Mesendoderm (in vitro differentiated cells): Measurements from ENCODE around the gene IL17RC.

Source experiments
- DNase-seq: peaks from one replicate; pipeline ENCODE4 v3.0.0; 2013
- H2AK5ac ChIP-seq: 2 replicates; pipeline ENCODE4 v1.6.1; 2013; ENCODE audit warnings: low read length, inconsistent platforms
- H2BK120ac ChIP-seq: 2 replicates; pipeline ENCODE4 v1.6.1; 2013; ENCODE audit warnings: low read depth, mild to moderate bottlenecking, low read length, moderate library complexity, mixed read lengths
- H2BK15ac ChIP-seq: replicated peaks from 2 replicates; pipeline ENCODE4 v1.6.1; 2013; ENCODE audit warnings: low read depth, mild to moderate bottlenecking, moderate library complexity
- H2BK5ac ChIP-seq: 2 replicates; pipeline ENCODE4 v1.6.1; 2013; ENCODE audit warnings: low read length, inconsistent platforms
- H3K18ac ChIP-seq: 2 replicates; pipeline ENCODE4 v1.6.1; 2013; ENCODE audit warnings: mild to moderate bottlenecking, low read length, mixed read lengths
- H3K23ac ChIP-seq: one replicate; pipeline ENCODE4 v1.6.1; 2013; ENCODE audit warnings: low read length
- H3K27ac ChIP-seq: 2 replicates; pipeline ENCODE4 v1.5.1; 2013; ENCODE audit warnings: low read depth, mild to moderate bottlenecking, inconsistent platforms, low read length, moderate library complexity
- H3K27me3 ChIP-seq: 2 replicates; pipeline ENCODE4 v1.6.1; 2013; ENCODE audit warnings: low read length, control low read depth, mild to moderate bottlenecking, inconsistent platforms; ENCODE audit not compliant: insufficient read depth, poor library complexity
- H3K36me3 ChIP-seq: 2 replicates; pipeline ENCODE4 v1.6.1; 2013; ENCODE audit warnings: low read length, inconsistent platforms; ENCODE audit not compliant: control insufficient read depth, insufficient read depth
- H3K4ac ChIP-seq: one replicate; pipeline ENCODE4 v1.6.1; 2013; ENCODE audit warnings: low read depth, mild to moderate bottlenecking, low read length, moderate library complexity
- H3K4me1 ChIP-seq: 2 replicates; pipeline ENCODE4 v1.6.1; 2013; ENCODE audit warnings: low read depth, low read length, inconsistent platforms; ENCODE audit not compliant: control insufficient read depth
- H3K4me2 ChIP-seq: 2 replicates; pipeline ENCODE4 v1.6.1; 2013; ENCODE audit warnings: low read length
- H3K4me3 ChIP-seq: 2 replicates; pipeline ENCODE4 v1.5.1; 2013; ENCODE audit warnings: mild to moderate bottlenecking, low read length
- H3K56ac ChIP-seq: one replicate; pipeline ENCODE4 v1.6.1; 2013; ENCODE audit warnings: low read length
- H3K79me1 ChIP-seq: 2 replicates; pipeline ENCODE4 v1.6.1; 2013; ENCODE audit warnings: low read length, inconsistent platforms
- H3K79me2 ChIP-seq: 2 replicates; pipeline ENCODE4 v1.6.1; 2013; ENCODE audit warnings: mild to moderate bottlenecking, low read length; ENCODE audit not compliant: control insufficient read depth, insufficient read depth
- H3K9ac ChIP-seq: 2 replicates; pipeline ENCODE4 v1.6.1; 2013; ENCODE audit warnings: low read length, inconsistent platforms
- H4K5ac ChIP-seq: one replicate; pipeline ENCODE4 v1.6.1; 2013; ENCODE audit warnings: low read length
- H4K8ac ChIP-seq: one replicate; pipeline ENCODE4 v1.6.1; 2013; ENCODE audit warnings: low read depth, mild to moderate bottlenecking, control low read depth, low read length, moderate library complexity
- WGBS: extraction: QIAGEN DNeasy Blood & Tissue Kit; methylation state at CpG from one replicate; pipeline ENCODE4 v1.1.7; 2013; ENCODE audit warnings: low lambda C conversion rate, missing lambda C conversion rate; ENCODE audit not compliant: insufficient coverage; ENCODE audit errors: extremely low coverage; 5-methylcytosine and 5-hydroxymethylcytosine counted together

IL17RC gene

DNA sequence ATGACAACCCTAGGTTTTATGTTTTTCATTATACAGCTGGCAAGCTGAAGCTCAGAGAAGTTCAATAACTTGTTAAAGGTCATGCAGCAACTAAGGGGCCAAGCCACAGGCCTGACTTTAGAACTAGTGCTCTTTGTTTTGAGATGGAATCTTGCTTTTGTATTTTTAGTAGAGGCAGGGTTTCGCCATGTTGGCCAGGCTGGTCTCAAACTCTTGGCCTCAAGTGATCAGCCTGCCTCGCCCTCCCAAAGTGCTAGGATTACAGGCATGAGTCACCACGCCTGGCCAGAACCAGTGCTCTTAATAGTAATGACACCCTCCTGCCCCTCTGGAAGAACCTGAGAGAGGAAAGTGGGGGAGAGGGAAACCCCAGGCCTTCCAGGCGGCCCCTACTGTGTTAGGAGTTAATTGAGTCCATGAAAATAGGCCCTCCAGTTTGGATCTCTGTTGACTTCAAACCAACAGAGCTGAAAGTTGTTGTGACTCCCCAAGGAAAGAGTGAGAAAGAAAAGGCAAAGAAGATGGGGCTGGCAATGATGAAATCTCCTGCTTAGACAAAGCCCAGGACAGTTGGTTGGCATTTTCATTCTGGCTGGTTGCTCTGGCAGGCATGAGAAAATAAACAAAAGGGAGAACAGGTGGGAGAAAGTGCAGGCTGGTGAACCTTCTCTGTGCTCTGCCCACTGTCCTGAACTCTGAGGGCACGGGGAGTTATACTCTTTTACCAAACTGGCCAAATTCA lies 38.9 kb downstream of the IL17RC start:
- no CpG with 5 or more reads among the region's 5 CpGs for WGBS
- no peaks in the 10 kb centered on the region for H3K27me3 ChIP-seq
- H3K56ac ChIP-seq: no peak overlapping the region
- H2BK5ac ChIP-seq: no peak overlapping the region
- H3K4me3 ChIP-seq: no peak overlapping the region
- no peak overlapping the region for H3K27ac ChIP-seq
- H3K23ac ChIP-seq: no peak overlapping the region
- no peak overlapping the region for H2AK5ac ChIP-seq
- no peak overlapping the region for H3K9ac ChIP-seq
- no peaks in the 10 kb centered on the region for H3K79me1 ChIP-seq
- no peak overlapping the region for H4K5ac ChIP-seq
- no peak overlapping the region for H2BK15ac ChIP-seq
- no peak overlapping the region for H2BK120ac ChIP-seq
- DNase-seq: no peak
- H3K18ac ChIP-seq: no peak overlapping the region
- no peak overlapping the region for H4K8ac ChIP-seq
- H3K79me2 ChIP-seq: no peaks in the 10 kb centered on the region
- H3K4ac ChIP-seq: no peak overlapping the region
- H3K4me2 ChIP-seq: no peak overlapping the region
- H3K36me3 ChIP-seq: no peaks in the 10 kb centered on the region
- no peaks in the 10 kb centered on the region for H3K4me1 ChIP-seq

GRCh38 chr3:9957214-9957613 lies 40.3 kb downstream of the IL17RC start:
- Histone ChIP-seq H3K4ac (no peak overlapping the region), H3K9ac (no peak overlapping the region), H4K5ac (no peak overlapping the region), H4K8ac (no peak overlapping the region), H3K56ac (no peak overlapping the region), H3K4me1 (no peaks in the 10 kb centered on the region), H3K23ac (no peak overlapping the region), H2BK15ac (no peak overlapping the region), H2BK120ac (no peak overlapping the region), H3K79me1 (no peaks in the 10 kb centered on the region), H3K79me2 (no peaks in the 10 kb centered on the region), H2AK5ac (no peak overlapping the region), H3K4me3 (no peak overlapping the region), H2BK5ac (no peak overlapping the region), H3K36me3 (no peaks in the 10 kb centered on the region), H3K18ac (no peak overlapping the region), H3K27ac (no peak overlapping the region), H3K4me2 (no peak overlapping the region), H3K27me3 (no peaks in the 10 kb centered on the region)
- no peak for DNase-seq
- no CpG with 5 or more reads among the region's 5 CpGs for WGBS

DNA sequence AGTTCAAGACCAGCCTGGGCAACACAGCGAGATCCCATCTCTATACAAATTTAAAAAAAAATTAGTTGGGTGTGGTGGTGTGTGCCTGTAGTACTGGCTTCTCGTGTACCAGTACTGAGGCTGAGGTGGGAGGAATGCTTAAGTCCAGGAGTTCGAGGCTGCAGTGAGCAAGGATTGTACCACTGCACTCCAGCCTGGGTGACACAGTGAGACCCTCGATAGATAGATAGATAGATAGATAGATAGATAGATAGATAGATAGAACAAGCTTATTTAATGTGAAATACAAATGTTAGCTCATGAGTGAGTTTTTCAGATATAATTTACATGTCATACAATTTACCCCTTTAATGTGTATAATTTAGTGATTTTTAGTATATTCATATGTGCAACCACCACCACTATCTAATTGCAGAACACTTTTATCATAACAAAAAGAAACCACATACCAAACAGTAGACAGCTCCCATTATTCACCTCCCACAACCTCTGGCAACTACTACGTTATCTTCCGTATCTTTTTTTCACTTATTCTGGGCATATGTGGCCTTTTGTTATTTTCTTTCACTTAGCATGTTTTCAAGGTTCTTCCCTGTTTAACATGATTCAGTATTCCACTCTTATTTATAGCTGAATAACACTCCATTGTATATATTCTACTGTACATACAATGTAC lies 48.4 kb downstream of the IL17RC start:
- DNase-seq: no peak
- Histone ChIP-seq H4K5ac (no peak overlapping the region), H3K4me1 (no peaks in the 10 kb centered on the region), H3K79me1 (no peaks in the 10 kb centered on the region), H3K56ac (no peak overlapping the region), H3K4me2 (no peak overlapping the region), H3K4ac (no peak overlapping the region), H3K18ac (no peak overlapping the region), H4K8ac (no peak overlapping the region), H3K79me2 (no peaks in the 10 kb centered on the region), H2BK5ac (no peak overlapping the region), H2BK15ac (no peak overlapping the region), H3K23ac (no peak overlapping the region), H2BK120ac (no peak overlapping the region), H3K9ac (no peak overlapping the region), H3K27me3 (no peaks in the 10 kb centered on the region), H3K4me3 (no peak overlapping the region), H3K27ac (no peak overlapping the region), H2AK5ac (no peak overlapping the region), H3K36me3 (peaks cover 7% of the 10 kb centered on the region)
- no CpG with 5 or more reads among the region's 6 CpGs for WGBS

DNA sequence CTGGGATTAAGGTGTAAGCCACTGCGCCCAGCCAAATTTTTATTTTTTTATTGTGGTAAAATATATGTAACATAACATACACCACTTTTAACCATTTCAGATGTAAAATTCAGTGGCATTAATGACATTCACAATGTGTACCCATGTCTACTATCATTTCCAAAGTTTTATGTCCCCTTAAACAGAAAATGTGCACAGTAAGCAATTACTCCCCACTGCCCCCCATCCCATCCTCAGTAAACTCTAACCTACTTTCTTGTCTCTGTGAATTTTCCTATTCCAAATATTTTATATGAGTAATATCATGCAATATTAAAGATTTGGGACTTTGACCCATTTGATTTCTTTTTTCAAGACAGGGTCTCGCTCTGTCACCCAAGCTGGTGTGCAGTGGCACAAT lies 49.9 kb downstream of the IL17RC start:
- H2BK120ac ChIP-seq: no peak overlapping the region
- WGBS: no CpG with 5 or more reads among the region's 2 CpGs
- H3K4me3 ChIP-seq: no peak overlapping the region
- no peak overlapping the region for H2BK5ac ChIP-seq
- no peak overlapping the region for H2AK5ac ChIP-seq
- H3K23ac ChIP-seq: no peak overlapping the region
- no peak overlapping the region for H3K9ac ChIP-seq
- H3K79me1 ChIP-seq: no peaks in the 10 kb centered on the region
- no peak overlapping the region for H3K18ac ChIP-seq
- no peak overlapping the region for H2BK15ac ChIP-seq
- H3K4me2 ChIP-seq: no peak overlapping the region
- H3K27me3 ChIP-seq: no peaks in the 10 kb centered on the region
- H3K27ac ChIP-seq: no peak overlapping the region
- H3K79me2 ChIP-seq: no peaks in the 10 kb centered on the region
- H3K4me1 ChIP-seq: no peaks in the 10 kb centered on the region
- no peak overlapping the region for H4K5ac ChIP-seq
- H4K8ac ChIP-seq: no peak overlapping the region
- no peak for DNase-seq
- no peak overlapping the region for H3K56ac ChIP-seq
- no peak overlapping the region for H3K4ac ChIP-seq
- peaks cover 9% of the 10 kb centered on the region for H3K36me3 ChIP-seq

DNA sequence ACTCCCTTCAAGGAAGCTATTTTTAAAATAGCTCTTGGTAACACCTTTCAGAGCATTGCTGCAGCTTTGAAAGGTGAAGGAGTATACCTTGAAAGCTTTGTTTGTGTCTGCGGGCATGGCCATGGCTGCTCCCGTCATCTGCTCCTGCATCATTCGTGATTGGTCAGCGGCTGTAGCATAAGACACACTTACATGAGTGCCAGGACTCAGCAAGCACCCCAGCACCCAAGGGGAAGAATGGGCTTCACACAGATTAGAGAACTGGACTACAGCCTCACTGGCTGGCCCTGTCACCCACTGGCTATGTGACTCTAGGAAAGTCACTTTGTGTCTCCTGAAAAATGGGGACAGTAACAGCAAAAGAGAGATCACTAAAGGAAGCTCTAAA lies 52.7 kb downstream of the IL17RC start:
- no peak overlapping the region for H3K4me3 ChIP-seq
- H3K23ac ChIP-seq: no peak overlapping the region
- no peak overlapping the region for H3K18ac ChIP-seq
- no peak overlapping the region for H2BK5ac ChIP-seq
- no peak overlapping the region for H3K4me2 ChIP-seq
- H3K27ac ChIP-seq: no peak overlapping the region
- no peak overlapping the region for H3K56ac ChIP-seq
- no peak overlapping the region for H2AK5ac ChIP-seq
- no peak overlapping the region for H2BK120ac ChIP-seq
- H2BK15ac ChIP-seq: no peak overlapping the region
- H3K79me1 ChIP-seq: no peaks in the 10 kb centered on the region
- H3K4ac ChIP-seq: no peak overlapping the region
- no peaks in the 10 kb centered on the region for H3K27me3 ChIP-seq
- H4K5ac ChIP-seq: no peak overlapping the region
- no peak overlapping the region for H4K8ac ChIP-seq
- no peaks in the 10 kb centered on the region for H3K79me2 ChIP-seq
- H3K36me3 ChIP-seq: peaks cover 6% of the 10 kb centered on the region
- DNase-seq: no peak
- WGBS: no CpG with 5 or more reads among the region's 4 CpGs
- H3K9ac ChIP-seq: no peak overlapping the region
- no peaks in the 10 kb centered on the region for H3K4me1 ChIP-seq
